ENCODE data around the gene HMX3.
A peak's percentile ranks its signal among the peaks of the same experiment; 100 is the strongest.

HMX3 gene

GRCh38 chr10:123135415-123136141 is at the start of gene HMX3:
Gene HMX3, plus strand, starts transcription at chr10:123135970. Its CDS starts 81 bp downstream, at chr10:123136051.
- TF ChIP-seq CTCF (IDR thresholded peaks at IDR 0.05; ENCODE audit: poor library complexity, severe bottlenecking) = no peak
- no peaks in the 10 kb centered on the region for H3K4me1 ChIP-seq (ENCODE audit: insufficient read depth, poor library complexity, severe bottlenecking)
- H3K4me3 ChIP-seq (ENCODE audit: severe bottlenecking) = peak within 1 kb of the TSS; percentile 27
- ATAC-seq (ENCODE audit: low read depth) (no peak), DNase-seq (ENCODE audit: low spot score) (no peak)
- no peak within 1 kb of the TSS for H3K27ac ChIP-seq (ENCODE audit: poor library complexity, severe bottlenecking)
- H3K9me3 ChIP-seq (ENCODE audit: severe bottlenecking) = no peaks in the 10 kb centered on the region
- no peaks in the 10 kb centered on the region for H3K36me3 ChIP-seq (ENCODE audit: low read depth)
- H3K27me3 ChIP-seq (ENCODE audit: insufficient read depth, poor library complexity, severe bottlenecking) = peaks cover 97% of the 10 kb centered on the region

GRCh38 chr10:123086281-123086680 is 49.5 kb upstream of the HMX3 start:
- no peak for DNase-seq (ENCODE audit: low spot score)
- TF ChIP-seq CTCF (IDR thresholded peaks at IDR 0.05; ENCODE audit: poor library complexity, severe bottlenecking) = no peak

GRCh38 chr10:123087348-123087747 is 48.4 kb upstream of the HMX3 start:
- no peak for TF ChIP-seq CTCF (IDR thresholded peaks at IDR 0.05; ENCODE audit: poor library complexity, severe bottlenecking)
- H3K4me3 ChIP-seq (ENCODE audit: severe bottlenecking) = no peak overlapping the region

More at GRCh38 chr10:123086281-123086680, 49.5 kb upstream of the HMX3 start:
- H3K9me3 ChIP-seq (ENCODE audit: severe bottlenecking) = no peaks in the 10 kb centered on the region
- no peak overlapping the region for H3K27ac ChIP-seq (ENCODE audit: poor library complexity, severe bottlenecking)
- no peak for ATAC-seq (ENCODE audit: low read depth)
- no peaks in the 10 kb centered on the region for H3K27me3 ChIP-seq (ENCODE audit: insufficient read depth, poor library complexity, severe bottlenecking)
- H3K4me3 ChIP-seq (ENCODE audit: severe bottlenecking) = no peak overlapping the region
- H3K36me3 ChIP-seq (ENCODE audit: low read depth) = no peaks in the 10 kb centered on the region
- H3K4me1 ChIP-seq (ENCODE audit: insufficient read depth, poor library complexity, severe bottlenecking) = no peaks in the 10 kb centered on the region

GRCh38 chr10:123087786-123088185 is 48.0 kb upstream of the HMX3 start:
- no peaks in the 10 kb centered on the region for H3K27me3 ChIP-seq (ENCODE audit: insufficient read depth, poor library complexity, severe bottlenecking)

More at GRCh38 chr10:123087348-123087747, 48.4 kb upstream of the HMX3 start:
- H3K36me3 ChIP-seq (ENCODE audit: low read depth) = no peaks in the 10 kb centered on the region
- no peaks in the 10 kb centered on the region for H3K4me1 ChIP-seq (ENCODE audit: insufficient read depth, poor library complexity, severe bottlenecking)
- H3K9me3 ChIP-seq (ENCODE audit: severe bottlenecking) = no peaks in the 10 kb centered on the region
- no peaks in the 10 kb centered on the region for H3K27me3 ChIP-seq (ENCODE audit: insufficient read depth, poor library complexity, severe bottlenecking)
- ATAC-seq (ENCODE audit: low read depth) (no peak), DNase-seq (ENCODE audit: low spot score) (no peak)
- H3K27ac ChIP-seq (ENCODE audit: poor library complexity, severe bottlenecking) = no peak overlapping the region

More at GRCh38 chr10:123087786-123088185, 48.0 kb upstream of the HMX3 start:
- Histone ChIP-seq H3K4me3 (ENCODE audit: severe bottlenecking) (no peak overlapping the region), H3K36me3 (ENCODE audit: low read depth) (no peaks in the 10 kb centered on the region), H3K4me1 (ENCODE audit: insufficient read depth, poor library complexity, severe bottlenecking) (no peaks in the 10 kb centered on the region), H3K27ac (ENCODE audit: poor library complexity, severe bottlenecking) (no peak overlapping the region), H3K9me3 (ENCODE audit: severe bottlenecking) (no peaks in the 10 kb centered on the region)
- no peak for ATAC-seq (ENCODE audit: low read depth)
- no peak for TF ChIP-seq CTCF (IDR thresholded peaks at IDR 0.05; ENCODE audit: poor library complexity, severe bottlenecking)
- DNase-seq (ENCODE audit: low spot score) = no peak

All from RWPE2 (cell line).